HG03460 (cell line): ENCODE data around the gene EPB42.

Experiments used
- ATAC-seq: cut with Tn5 transposase; IDR thresholded peaks from one replicate; pipeline ENCODE4 v1.9.1; 2021; ENCODE audit not compliant: unreplicated experiment

The EPB42 gene

DNA sequence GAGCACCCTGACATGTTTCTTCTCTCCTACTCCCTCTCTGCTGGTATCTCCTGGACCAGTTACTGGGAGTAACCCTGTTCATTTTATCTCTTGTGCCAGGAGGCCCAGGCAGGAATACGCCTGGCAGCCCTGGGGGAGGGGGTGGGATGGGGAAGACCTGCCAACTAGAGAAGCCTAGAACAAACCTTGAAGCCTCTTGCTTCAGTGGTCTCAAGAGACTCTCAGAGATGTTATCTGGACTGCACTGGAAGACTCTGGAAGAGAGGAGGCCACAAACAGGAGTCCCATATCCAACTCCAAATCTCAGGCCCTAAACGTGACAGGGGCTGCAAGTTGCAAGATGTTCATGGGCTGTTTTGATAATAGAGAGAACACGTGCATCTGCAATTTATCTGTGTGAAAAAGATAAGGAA, at the start of gene EPB42:
Gene EPB42 (minus strand): TSS at position 28 of the 413 bp plus-strand sequence. CDS start 193 bp downstream, outside the sequence.
- ATAC-seq, result no peak

DNA sequence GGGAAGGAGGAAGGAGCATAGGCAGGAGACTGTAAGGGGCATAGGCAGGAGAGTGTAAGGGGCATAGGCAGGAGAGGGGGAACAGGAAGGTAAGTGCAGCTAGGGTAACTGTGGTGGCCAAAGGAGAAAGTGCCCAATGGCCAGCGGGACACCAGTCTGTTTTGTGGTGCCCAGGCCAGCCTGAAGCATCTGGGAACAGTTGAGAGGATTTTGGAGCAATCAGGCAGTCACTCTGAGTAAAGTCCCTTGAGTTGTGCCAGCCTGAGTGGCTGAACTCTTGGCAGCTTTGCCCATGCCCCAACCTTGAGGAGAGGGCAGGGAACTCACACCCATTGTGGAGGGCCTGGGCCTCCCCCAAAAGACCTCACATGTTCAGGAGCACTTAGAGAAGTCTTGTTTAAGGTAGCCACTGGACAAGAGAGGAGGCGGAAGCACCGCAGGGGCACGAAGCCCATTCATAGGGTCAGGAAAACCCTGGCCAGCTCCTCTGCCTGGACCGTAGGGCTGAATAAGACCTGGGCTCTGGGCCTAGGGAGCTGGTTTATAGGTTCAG, 49.4 kb upstream of the EPB42 start:
- no peak for ATAC-seq

DNA sequence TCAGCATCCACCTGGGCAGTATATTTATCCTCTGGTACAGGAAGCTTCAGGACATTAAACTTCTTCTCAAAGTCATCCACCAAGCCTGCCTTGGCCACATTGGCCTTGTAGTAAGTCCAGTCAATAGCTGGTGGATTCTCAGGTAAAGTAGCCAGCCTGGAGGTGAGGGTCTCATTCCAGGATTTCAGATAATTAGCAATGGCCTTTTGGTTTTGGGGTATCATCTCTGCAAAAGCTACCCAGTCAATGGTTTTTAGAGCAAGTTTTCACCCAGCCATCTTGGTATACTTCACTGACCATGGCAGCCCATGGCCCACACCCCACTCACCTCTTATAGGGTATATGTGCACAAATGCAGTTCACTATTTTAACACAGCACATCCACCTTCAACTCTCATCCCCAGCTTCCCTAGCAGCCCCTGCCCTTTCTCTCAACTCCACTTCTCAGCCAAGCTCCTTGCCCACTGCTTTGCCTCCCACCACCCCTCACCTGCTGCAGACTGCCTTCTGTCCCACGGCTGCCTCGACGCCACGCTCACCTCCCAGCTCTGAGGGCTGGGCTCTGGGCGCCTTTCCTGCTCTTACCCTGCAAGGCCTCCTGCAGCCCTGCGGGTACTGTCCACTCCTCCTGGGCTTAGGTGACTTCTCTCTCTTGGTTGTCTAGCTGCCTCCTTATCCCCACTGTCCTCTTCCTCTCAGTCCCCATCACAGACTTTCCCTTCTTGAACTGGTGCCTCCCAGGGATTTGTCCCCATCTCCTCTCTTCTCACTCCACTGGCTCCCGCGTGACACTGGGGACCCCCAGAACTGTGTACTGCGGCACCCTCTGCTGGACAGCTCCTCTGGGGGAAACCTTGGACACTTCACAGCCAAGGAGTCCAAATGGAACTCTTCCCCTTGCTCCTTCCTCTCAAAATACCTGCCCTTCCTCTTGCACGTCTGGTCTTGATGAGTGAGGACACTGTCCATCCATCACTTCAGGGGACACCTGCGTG, 47.6 kb upstream of the EPB42 start:
- ATAC-seq, result no peak

DNA sequence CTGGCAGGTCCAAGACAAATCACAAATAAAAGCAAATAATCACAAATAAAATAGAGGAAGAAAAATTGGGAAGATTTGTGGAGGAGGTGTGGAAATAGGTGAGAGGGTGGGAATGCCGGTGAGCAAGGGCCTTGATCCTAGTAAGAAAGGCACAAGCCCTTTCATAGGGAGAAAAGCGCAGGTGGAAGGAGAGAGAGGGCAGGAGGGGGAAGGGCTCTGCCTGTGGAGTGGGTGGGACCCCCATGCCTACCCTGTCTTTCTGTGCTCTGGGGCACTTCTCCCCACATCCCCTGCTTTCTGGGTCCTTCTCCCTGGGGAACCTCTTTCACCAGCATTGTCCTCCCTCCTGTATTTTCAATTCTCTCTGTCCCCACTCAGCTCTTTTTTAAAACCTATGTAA, 46.6 kb upstream of the EPB42 start:
- ATAC-seq, result no peak

DNA sequence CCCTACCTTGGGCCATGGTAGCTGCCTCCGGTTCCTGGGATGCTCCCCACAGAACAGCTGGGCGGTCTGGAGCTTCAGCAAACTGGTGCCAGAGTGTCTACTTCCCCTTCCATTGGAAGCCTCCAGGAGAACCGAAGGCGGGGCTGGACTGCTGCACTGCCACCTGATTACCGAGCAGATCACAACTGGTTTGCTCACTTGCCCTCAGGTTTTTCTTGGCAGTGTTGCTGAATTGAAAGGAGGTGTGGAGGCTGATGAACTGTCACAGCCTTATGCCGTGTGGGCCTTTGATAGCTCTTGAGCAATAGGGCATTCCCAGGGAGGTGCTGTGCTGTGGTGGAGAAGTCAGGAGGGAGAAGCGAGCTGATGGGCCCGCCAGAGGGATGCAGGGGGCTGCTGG, 46.0 kb upstream of the EPB42 start, which contains the start of gene TGM5:
Gene TGM5 (minus strand): TSS at position 95 of the 400 bp plus-strand sequence. CDS start 79 bp downstream, at position 16.
- no peak for ATAC-seq

DNA sequence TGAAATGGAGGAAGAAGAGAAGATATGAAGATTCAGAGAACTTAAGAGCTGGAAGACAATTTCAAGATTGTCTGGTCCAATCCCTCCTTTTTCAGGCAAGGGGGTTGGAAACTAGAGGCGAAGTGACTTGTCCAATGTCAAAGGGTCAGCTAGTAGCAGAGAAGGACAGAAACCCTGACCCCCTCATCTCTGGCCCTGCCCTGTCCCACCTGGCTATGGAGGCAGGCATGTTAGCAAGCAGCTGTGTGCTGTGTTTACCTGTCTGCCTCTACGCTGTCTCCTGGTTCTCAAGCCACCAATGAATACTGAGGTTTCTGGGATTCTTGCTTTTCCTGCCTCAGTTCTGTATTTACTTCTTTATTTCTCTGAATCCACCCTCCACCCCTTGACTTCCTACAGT, 45.6 kb upstream of the EPB42 start:
- ATAC-seq, result no peak

DNA sequence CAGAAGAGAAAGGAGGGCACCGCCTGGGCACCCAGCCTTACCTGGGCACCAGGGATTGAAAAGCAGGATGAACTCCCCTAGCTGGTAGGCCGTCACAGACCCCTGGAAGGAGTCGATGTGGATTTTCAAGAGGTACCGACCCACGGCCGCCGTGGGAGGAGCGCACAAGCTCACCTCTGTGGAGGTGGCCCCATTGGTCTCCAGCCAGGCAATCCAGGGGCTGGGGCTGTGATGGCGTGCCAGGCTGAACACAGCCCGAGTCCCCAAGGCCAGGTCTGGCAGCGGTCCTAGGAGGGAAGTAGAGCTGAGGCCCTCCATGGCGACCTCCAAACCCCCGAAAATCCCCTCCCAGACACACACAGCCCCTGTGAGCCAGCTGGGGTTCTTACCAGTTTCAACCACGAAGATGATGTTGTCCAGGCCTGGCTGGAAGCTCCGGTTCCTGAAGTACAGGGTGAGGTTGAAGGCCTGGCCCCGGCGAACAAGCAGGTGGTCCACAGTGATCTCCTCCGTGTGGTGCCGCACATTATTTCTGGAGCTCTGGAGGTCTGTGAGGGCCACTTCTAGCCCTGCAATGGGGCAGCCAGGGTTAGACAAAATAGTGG, 39.3 kb upstream of the EPB42 start:
- ATAC-seq, result no peak

DNA sequence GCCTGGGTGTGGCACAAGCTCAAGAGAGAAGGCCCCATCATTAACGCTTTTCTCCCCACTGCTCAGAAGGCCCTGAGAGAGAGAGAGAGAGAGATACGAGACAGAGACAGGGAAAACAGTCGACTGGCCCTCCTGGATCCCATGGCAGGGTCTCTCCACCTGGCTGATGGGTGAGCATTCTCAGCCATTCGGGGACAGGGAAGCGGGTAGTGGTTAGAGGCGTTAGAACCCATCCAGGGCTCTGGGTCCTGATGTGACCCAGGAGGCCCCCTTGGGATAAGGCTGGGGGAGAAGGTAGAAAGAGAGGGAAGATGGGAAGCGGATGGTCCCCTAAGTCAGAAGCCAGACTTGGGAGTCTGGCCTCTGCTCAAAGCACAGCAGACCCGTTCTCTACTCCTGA, 38.0 kb upstream of the EPB42 start:
- ATAC-seq, result no peak

DNA sequence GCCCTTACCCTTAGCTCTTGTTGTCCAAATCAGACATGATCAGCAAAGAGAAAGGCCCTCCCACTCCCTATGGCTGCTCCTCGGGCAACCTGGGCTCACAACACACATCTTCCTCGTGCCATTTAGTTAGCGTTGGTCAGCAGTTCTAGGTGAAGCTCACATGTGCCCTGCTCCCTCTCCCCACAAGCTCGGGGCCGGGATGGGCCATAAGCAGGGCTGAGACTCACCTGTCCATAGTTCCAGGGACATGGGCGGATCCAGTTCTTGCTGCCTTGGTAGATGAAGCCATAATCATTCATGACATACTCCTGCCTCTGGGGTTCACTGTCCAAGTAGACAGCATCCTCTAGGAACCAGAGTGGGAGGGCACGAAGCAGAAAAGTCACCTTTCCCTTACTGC, 35.5 kb upstream of the EPB42 start:
- ATAC-seq, result no peak

DNA sequence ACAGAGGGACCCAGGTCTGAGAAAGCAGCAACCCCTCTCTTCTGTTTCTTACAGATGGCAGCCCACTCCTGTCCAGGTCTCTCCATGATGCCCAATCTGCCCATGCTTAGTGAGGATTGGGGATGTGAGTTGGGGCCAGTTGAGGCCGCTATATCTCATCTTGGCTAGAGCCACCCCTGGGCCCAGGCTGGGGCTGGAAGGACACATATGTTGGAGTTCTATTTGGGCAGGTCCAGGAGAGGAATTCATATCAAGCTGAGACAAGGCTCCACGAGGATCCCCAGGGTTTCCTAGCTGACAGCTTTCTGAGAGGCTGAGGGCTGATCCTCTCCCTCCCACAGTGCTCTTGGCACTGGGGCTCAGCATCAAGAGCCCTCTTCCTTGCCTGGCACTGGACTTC, 34.6 kb upstream of the EPB42 start:
- ATAC-seq, result no peak

DNA sequence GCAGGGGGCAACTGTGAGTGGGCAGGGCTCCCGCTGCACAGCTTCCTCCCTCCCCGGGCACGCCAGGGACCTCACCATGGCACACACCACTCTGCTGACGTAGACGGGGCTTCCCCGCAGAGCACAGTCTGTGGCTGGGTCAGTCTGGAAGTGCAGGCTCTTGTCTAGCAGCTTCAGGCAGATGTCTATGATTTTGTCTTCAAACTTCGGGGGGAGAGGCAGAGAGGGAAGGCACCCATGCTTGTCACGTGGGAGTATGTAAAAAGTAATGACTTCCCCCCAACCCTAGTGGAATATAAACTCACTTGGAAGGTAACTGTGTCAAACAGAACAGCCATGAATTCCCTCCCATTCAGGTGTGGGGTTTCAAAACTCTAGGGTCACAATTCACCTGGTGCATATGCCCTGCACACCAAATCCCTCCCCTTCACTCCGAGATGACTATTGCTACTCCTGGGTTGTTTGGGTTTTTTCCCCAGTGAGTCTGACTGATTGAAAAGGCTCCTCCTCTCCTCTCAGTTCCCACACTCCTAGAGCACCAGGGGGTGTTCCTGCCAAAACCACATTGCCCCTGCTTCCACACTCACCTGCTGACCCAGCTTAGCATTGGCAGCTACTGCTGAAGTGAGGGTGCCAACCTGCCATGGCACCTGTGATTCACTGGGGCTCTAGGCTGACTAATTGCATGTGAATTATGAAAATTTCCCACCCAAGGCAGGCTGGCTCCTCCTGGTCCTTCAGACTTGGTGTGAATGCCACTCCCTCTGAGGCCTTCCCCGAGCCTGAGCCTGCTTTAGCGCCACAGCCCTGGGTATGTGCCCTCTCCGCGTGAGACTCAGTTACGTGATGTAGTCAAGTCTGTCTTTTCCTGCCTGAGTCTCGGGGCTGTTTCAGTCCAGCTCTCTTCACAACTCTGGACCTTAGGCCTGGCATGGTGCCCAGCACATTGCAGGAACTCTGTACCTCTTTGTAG, 32.9 kb upstream of the EPB42 start:
- peak; percentile 48 for ATAC-seq

DNA sequence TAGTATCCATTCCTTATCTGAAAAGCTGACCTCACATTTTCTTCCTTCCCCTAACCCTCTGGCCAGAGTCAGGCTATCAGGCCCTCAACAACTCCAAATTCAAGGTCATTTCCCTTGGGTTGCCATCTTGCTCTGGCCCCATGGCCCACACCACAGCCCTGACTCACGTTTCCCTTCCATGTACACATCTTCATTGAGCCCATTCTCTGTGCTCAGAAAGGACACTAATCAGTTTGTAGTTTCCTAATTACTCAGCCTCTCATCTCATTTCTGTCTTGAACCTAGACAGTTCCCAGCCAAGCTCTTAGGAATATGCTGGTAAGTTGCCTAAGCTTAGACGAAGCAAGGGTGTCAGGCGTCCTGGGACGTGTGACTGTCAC, 31.0 kb upstream of the EPB42 start:
- ATAC-seq, result no peak

DNA sequence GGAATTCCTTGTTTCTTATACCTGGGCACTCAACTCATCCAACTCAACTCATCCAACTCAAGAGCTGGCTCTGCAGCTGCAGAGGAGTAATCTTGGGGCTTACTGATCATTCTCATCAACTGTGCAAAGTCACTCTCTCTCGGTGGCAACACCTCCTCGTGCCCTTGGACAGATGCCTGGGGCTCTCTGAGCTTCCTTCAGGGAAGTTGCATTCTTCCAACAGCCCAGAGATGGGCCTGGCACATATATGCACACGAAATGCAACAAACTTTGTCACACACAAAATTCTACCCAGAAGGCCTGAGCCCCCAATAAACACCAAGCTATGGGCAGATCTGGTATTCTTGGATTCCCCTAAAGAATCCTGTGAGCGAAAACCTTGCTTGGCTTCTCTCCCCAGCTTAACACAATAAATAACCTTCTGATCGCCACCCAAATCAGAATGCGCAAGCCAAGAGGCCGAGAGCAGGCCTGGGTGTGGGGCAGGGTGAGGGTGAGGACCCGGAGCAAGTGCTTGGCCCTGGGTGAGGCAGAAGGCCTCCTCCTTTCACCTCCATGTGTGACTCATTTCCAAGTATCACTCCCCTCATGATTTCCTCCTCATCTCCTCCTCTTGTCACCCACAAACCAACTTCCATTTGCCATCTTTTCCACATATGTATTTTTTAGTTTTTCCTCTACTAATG, 30.5 kb upstream of the EPB42 start:
- no peak for ATAC-seq

DNA sequence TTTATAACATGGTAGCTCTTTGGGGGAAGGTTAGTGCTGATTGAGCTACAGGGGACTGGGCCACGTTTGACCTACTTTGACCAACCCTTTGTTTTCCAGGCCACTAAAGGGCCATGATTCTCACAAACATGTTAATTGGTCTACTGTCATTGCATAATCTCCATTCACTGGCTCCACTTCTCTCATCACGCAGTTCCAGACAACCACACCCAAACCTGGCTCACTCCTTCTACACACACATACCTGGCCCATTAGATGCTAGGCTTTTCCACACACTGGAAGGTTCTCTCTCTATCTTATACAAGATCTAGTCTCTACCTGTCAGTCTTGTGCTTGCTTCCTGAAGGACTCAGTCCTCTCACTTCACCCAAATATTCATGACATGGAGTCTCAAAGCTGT, 30.0 kb upstream of the EPB42 start:
- no peak for ATAC-seq

DNA sequence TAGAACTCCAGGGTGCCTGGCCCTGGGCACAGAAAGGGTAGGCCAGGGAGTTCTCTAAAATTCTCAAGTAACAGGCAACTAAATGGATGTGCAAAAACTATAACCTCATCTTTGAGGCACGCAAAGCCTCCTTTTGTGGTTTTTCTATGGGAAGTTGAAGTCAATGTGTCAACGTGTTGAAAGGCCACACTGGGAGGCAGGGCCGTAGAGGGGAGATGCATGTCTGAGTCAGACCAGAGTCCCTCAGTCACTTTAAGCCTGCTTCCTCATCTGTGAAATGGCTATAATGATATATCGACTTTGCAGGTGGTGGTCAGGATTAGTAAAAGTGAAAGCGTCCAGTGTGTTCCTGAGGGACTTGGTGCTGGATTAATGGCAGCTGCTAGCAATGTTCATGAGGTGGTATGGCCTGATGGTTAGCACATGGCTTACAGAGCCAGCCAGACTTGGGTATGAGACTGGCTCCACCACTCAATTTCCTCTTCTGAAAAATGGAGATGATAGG, 28.9 kb upstream of the EPB42 start:
- peak; percentile 51 for ATAC-seq

DNA sequence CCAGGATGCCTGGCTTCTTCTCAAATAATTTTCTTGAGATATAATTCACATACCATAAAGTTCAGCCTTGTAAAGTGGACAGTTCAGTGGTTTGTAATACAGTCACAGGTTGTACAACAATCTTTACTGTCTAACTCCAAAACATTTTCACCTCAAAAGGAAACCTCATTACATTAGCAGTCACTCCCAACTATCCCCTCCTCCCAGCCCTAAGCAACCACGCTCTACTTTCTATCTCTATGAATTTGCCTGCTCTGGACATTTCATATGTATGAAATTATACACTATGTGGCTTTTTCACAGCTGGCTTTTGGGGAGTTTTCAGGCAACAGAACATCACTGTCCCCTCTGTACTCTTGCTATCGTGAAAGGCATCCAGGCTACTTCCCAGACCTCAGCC, 28.4 kb upstream of the EPB42 start:
- peak; percentile 12 for ATAC-seq

DNA sequence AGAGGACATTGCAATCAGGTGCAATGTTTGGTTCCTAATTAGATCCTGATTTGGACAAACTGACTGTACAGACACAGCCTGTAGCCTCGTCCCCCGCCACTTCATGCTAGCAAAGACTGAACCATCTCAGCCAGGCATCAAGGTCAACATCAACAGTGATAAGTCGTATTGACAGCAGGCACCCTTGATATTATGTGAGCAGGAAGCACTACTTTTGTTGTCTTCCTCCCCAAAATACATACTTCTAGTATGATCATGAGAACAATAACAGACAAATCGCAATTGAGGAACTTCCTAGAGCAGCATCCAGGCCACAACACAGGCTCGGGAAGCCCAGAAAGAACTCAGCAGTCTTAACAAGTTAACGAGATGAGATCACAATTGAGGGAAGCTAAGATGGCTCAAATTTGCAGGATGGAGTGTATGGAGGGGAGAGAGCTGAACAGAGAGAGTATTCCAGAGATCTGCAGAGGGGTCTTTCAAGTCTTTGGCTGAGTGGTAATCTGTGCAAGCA, 25.5 kb upstream of the EPB42 start:
- ATAC-seq, result no peak

DNA sequence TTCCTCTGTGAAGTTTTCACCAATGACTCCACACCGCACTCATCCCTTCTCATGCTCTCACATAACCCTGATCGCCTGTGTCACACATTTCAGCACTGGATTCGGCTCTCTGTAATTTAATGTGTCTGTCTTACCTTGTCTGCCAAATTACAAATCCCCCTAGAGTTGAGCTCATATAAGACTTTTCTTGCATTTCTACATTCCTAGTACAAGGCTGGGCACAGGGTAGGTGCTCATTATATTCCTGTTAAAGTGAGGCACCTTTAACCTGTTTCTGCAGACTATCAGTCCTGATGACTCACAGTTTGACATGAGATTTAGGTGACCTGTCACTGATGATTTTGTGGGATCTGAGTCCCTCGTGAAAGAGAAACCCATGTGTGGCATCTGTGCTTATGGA, 23.3 kb upstream of the EPB42 start:
- no peak for ATAC-seq

DNA sequence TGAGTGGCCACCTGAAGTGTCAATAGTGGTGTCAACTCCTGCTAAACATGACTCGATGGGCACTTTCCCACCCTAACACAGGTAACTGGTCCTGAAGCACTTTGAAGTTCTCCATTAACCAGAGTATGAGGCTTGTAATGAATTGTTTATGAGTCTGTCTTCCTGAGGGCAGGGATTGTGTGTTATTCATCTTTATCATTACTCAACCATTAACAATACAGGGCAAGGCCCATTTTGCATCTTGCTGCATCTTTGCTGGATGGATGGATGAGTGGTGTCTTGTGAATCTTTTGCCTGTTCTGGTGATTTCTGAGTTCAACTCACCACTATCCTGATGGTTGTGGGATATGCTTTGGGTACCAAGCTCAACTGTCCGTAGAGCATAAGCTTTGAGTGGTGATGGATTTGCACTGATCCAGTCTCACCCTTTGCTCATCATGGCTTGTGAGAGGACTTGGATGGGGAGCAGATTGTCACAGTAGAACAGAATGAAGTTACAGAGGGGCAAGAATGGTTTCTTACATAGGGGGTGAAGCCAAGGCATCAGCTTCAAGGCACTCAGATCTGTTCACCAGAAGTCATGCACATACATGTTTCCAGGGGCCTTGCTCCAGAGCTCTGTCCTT, 22.3 kb upstream of the EPB42 start:
- no peak for ATAC-seq
